ENCODE measurements around the gene GRPEL1. TPM values are rescaled to one million over a fixed set of nuclear protein-coding genes. Genes with fewer than 3 reads are reported as not detected.

The GRPEL1 gene
- total and polyA plus RNA-seq, 2 of the 13 experiments (the other 11 are each of a cell fraction or from before 2014, with no cell fraction given): 32.3 to 141 TPM

DNA sequence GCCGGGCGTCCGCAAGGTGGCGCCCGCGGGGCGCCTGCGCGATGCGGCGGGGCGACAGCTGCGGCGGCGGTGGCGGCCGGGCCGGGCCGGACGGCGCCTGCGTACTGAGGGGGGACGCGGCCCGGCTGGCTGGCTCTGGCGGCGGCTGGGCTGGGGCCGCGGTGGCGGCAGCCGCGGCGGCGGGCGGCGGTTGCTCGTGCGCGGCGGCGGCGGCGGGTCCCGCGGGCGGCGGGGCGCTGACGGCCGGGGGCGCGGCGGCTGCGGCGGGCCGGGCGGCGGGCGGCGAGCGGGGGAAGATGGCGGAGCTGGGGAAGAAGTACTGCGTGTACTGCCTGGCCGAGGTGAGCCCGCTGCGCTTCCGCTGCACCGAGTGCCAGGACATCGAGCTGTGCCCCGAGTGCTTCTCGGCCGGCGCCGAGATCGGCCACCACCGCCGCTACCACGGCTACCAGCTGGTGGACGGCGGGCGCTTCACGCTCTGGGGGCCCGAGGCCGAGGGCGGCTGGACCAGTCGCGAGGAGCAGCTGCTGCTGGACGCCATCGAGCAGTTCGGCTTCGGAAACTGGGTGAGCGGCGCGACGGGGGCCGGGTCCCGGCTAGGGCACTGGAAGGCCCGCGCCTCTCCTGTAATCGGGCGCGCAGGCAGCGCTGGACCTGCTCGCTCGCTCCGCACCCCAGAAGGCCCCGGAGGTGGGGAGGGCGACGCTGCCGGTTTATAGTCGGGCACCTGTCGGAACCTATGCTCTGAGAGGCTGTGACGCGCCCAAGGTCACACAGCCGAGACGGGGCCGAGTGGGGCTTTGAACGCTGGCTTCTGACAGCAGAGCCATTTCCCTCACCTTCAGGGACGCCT lies 24.4 kb downstream of the GRPEL1 start, which contains the start of gene TADA2B (continued):
- TF ChIP-seq, protein P1, sequence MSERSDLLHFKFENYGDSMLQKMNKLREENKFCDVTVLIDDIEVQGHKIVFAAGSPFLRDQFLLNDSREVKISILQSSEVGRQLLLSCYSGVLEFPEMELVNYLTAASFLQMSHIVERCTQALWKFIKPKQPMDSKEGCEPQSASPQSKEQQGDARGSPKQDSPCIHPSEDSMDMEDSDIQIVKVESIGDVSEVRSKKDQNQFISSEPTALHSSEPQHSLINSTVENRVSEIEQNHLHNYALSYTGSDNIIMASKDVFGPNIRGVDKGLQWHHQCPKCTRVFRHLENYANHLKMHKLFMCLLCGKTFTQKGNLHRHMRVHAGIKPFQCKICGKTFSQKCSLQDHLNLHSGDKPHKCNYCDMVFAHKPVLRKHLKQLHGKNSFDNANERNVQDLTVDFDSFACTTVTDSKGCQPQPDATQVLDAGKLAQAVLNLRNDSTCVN (CRISPR knock-in tag; IDR thresholded peaks at IDR 0.05; ENCODE audit: borderline replicate concordance): no peak
- TF ChIP-seq ZMYM2 (CRISPR knock-in tag; IDR thresholded peaks at IDR 0.05): peak; percentile 64; the same call in 1 of the 2 replicates
- no peak for TF ChIP-seq ZBTB7B (CRISPR knock-in tag; IDR thresholded peaks at IDR 0.05)
- no peak for TF ChIP-seq HHEX (CRISPR knock-in tag; IDR thresholded peaks at IDR 0.05)
- TF ChIP-seq NCOR1 (IDR thresholded peaks at IDR 0.05; ENCODE audit: borderline replicate concordance, low read length): no peak
- no peak for TF ChIP-seq NFYB (CRISPR knock-in tag; IDR thresholded peaks at IDR 0.05)
- TF ChIP-seq ARNT (IDR thresholded peaks at IDR 0.05): no peak
- TF ChIP-seq, protein P2, sequence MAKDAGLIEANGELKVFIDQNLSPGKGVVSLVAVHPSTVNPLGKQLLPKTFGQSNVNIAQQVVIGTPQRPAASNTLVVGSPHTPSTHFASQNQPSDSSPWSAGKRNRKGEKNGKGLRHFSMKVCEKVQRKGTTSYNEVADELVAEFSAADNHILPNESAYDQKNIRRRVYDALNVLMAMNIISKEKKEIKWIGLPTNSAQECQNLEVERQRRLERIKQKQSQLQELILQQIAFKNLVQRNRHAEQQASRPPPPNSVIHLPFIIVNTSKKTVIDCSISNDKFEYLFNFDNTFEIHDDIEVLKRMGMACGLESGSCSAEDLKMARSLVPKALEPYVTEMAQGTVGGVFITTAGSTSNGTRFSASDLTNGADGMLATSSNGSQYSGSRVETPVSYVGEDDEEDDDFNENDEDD (CRISPR knock-in tag; IDR thresholded peaks at IDR 0.05; ENCODE audit: borderline replicate concordance): no peak
- TF ChIP-seq ZFP90 (CRISPR knock-in tag; IDR thresholded peaks at IDR 0.05; ENCODE audit: borderline replicate concordance): no peak
- TF ChIP-seq RNF2 (conservative IDR thresholded peaks at IDR 0.05; ENCODE audit: low read depth): no peak
- 0 out of 2 replicates have a peak, but pooled peaks have one; percentile 51 for TF ChIP-seq STAT5B (CRISPR knock-in tag; IDR thresholded peaks at IDR 0.05)
- TF ChIP-seq, protein P3, sequence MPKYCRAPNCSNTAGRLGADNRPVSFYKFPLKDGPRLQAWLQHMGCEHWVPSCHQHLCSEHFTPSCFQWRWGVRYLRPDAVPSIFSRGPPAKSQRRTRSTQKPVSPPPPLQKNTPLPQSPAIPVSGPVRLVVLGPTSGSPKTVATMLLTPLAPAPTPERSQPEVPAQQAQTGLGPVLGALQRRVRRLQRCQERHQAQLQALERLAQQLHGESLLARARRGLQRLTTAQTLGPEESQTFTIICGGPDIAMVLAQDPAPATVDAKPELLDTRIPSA (CRISPR knock-in tag; IDR thresholded peaks at IDR 0.05; ENCODE audit: borderline replicate concordance): no peak
- TF ChIP-seq, protein P4, sequence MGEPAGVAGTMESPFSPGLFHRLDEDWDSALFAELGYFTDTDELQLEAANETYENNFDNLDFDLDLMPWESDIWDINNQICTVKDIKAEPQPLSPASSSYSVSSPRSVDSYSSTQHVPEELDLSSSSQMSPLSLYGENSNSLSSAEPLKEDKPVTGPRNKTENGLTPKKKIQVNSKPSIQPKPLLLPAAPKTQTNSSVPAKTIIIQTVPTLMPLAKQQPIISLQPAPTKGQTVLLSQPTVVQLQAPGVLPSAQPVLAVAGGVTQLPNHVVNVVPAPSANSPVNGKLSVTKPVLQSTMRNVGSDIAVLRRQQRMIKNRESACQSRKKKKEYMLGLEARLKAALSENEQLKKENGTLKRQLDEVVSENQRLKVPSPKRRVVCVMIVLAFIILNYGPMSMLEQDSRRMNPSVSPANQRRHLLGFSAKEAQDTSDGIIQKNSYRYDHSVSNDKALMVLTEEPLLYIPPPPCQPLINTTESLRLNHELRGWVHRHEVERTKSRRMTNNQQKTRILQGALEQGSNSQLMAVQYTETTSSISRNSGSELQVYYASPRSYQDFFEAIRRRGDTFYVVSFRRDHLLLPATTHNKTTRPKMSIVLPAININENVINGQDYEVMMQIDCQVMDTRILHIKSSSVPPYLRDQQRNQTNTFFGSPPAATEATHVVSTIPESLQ (CRISPR knock-in tag; conservative IDR thresholded peaks at IDR 0.05): no peak
- TF ChIP-seq, protein P5, sequence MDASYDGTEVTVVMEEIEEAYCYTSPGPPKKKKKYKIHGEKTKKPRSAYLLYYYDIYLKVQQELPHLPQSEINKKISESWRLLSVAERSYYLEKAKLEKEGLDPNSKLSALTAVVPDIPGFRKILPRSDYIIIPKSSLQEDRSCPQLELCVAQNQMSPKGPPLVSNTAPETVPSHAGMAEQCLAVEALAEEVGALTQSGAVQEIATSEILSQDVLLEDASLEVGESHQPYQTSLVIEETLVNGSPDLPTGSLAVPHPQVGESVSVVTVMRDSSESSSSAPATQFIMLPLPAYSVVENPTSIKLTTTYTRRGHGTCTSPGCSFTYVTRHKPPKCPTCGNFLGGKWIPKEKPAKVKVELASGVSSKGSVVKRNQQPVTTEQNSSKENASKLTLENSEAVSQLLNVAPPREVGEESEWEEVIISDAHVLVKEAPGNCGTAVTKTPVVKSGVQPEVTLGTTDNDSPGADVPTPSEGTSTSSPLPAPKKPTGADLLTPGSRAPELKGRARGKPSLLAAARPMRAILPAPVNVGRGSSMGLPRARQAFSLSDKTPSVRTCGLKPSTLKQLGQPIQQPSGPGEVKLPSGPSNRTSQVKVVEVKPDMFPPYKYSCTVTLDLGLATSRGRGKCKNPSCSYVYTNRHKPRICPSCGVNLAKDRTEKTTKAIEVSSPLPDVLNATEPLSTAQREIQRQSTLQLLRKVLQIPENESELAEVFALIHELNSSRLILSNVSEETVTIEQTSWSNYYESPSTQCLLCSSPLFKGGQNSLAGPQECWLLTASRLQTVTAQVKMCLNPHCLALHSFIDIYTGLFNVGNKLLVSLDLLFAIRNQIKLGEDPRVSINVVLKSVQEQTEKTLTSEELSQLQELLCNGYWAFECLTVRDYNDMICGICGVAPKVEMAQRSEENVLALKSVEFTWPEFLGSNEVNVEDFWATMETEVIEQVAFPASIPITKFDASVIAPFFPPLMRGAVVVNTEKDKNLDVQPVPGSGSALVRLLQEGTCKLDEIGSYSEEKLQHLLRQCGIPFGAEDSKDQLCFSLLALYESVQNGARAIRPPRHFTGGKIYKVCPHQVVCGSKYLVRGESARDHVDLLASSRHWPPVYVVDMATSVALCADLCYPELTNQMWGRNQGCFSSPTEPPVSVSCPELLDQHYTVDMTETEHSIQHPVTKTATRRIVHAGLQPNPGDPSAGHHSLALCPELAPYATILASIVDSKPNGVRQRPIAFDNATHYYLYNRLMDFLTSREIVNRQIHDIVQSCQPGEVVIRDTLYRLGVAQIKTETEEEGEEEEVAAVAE (CRISPR knock-in tag; IDR thresholded peaks at IDR 0.05; ENCODE audit: borderline replicate concordance): no peak
- TF ChIP-seq PHF20 (CRISPR knock-in tag; IDR thresholded peaks at IDR 0.05): 0 out of 2 replicates have a peak, but pooled peaks have one; percentile 17
- no peak for TF ChIP-seq ZNF816 (CRISPR knock-in tag; IDR thresholded peaks at IDR 0.05; ENCODE audit: borderline replicate concordance)
- TF ChIP-seq ZNF589 (CRISPR knock-in tag; conservative IDR thresholded peaks at IDR 0.05): no peak

All from HepG2 (cell line).